Hepatocyte (in vitro differentiated cells): ENCODE results near the gene KRT27. TPM values are rescaled to one million over a fixed set of nuclear protein-coding genes. Genes with fewer than 3 reads are reported as not detected.

ENCODE experiments used
- DNase-seq: peaks from one replicate; pipeline ENCODE4 v3.0.0-alpha.2; 2016; ENCODE audit warnings: low spot score
- H2AFZ ChIP-seq: fragments of 200-600 bp; sonication (generic); 2 replicates; pipeline ENCODE4 v1.6.0; 2016; ENCODE audit warnings: antibody characterized with exemption, mild to moderate bottlenecking
- H3K27ac ChIP-seq: fragments of 200-600 bp; sonication (generic); 2 replicates; pipeline ENCODE4 v1.5.1; 2016; ENCODE audit warnings: mild to moderate bottlenecking
- H3K27me3 ChIP-seq: fragments of 200-600 bp; sonication (generic); 2 replicates; pipeline ENCODE4 v1.6.1; 2016
- H3K36me3 ChIP-seq: fragments of 200-600 bp; sonication (generic); replicated peaks from 2 replicates; pipeline ENCODE4 v1.5.1; 2016; ENCODE audit warnings: low read depth; ENCODE audit not compliant: insufficient read depth
- H3K4me1 ChIP-seq: fragments of 200-600 bp; sonication (generic); 2 replicates; pipeline ENCODE4 v1.5.1; 2016; ENCODE audit warnings: mild to moderate bottlenecking, moderate library complexity; ENCODE audit not compliant: insufficient read depth
- H3K4me2 ChIP-seq: fragments of 200-600 bp; sonication (generic); 2 replicates; pipeline ENCODE4 v1.6.0; 2016
- H3K4me3 ChIP-seq: fragments of 200-600 bp; sonication (generic); 2 replicates; pipeline ENCODE4 v1.5.1; 2016; ENCODE audit warnings: mild to moderate bottlenecking
- H3K79me2 ChIP-seq: fragments of 200-600 bp; sonication (generic); 2 replicates; pipeline ENCODE4 v1.6.0; 2017; ENCODE audit warnings: mild to moderate bottlenecking
- H3K9me2 ChIP-seq: fragments of 200-600 bp; sonication (generic); replicated peaks from 2 replicates; pipeline ENCODE4 v1.6.0; 2017; ENCODE audit warnings: mild to moderate bottlenecking; ENCODE audit not compliant: insufficient read depth
- H3K9me3 ChIP-seq: fragments of 200-600 bp; sonication (generic); 2 replicates; pipeline ENCODE4 v1.5.1; 2016; ENCODE audit warnings: low read depth, mild to moderate bottlenecking
- H4K20me1 ChIP-seq: fragments of 200-600 bp; sonication (generic); 2 replicates; pipeline ENCODE4 v1.6.0; 2016; ENCODE audit warnings: mild to moderate bottlenecking; ENCODE audit not compliant: insufficient read depth, poor library complexity, severe bottlenecking
- EZH2 ChIP-seq: fragments of 200-600 bp; sonication (generic); IDR thresholded peaks from 2 replicates; pipeline ENCODE4 v1.6.1; 2016; ENCODE audit warnings: antibody characterized with exemption, mild to moderate bottlenecking, borderline replicate concordance
- EZH2phosphoT487 ChIP-seq: fragments of 200-600 bp; sonication (generic); IDR thresholded peaks from one replicate; pipeline ENCODE4 v1.6.1; 2018; ENCODE audit warnings: antibody characterized with exemption, mild to moderate bottlenecking, low read depth, moderate library complexity; ENCODE audit not compliant: unreplicated experiment, severe bottlenecking
- WGBS: methylation state at CpG from one replicate; pipeline ENCODE4 v1.1.6; 2016; ENCODE audit warnings: low lambda C conversion rate; ENCODE audit errors: missing lambda C conversion rate; 5-methylcytosine and 5-hydroxymethylcytosine counted together
- polyA plus RNA-seq: library from polyadenylated mRNA; unstranded; fragments of >200 nt; fragmentation: Nextera tagmentation; extraction: Ambion mirVana; gene quantifications from 2 replicates; pipeline ENCODE4 v1.2.1, GENCODE V29; 2016
- total RNA-seq: library from RNA; depleted of rRNA; stranded (reverse); fragments of >200 nt; gene quantifications from 2 replicates; pipeline ENCODE4 v1.2.3, GENCODE V29; 2014
- TF ChIP-seq, protein P1 (sequence below): fragments of 200-600 bp; sonication (generic); IDR thresholded peaks from 2 replicates; pipeline ENCODE4 v1.5.1; 2016; ENCODE audit warnings: antibody characterized with exemption, mild to moderate bottlenecking; ENCODE audit not compliant: poor library complexity

KRT27 gene
- total and polyA plus RNA-seq, 2 experiments from 2014 or later, result not detected

DNA sequence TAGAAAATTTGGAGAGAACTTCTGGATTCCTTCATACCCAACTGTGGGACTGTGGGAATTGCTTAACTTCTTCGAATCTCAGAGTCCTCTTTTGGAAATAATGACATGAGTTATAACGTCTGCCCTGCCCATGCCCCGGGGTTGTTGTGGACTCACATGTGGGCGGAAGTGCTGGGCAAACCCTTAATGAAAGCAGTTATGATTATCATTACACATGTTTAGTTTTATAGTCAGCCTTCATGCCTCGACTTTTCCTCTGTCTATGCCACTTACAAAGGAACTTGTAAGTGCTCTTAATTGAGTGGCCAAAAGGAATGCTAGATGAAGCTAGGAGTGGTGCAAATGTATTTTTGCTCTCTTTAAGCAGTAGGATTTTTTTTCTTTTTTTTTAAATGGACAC lies 3.9 kb downstream of the KRT27 start:
- Histone ChIP-seq H3K27ac (no peak overlapping the region), H3K4me2 (no peak overlapping the region), H3K36me3 (no peaks in the 10 kb centered on the region), H2AFZ (no peak overlapping the region), H4K20me1 (no peaks in the 10 kb centered on the region), H3K79me2 (no peaks in the 10 kb centered on the region), H3K4me1 (no peaks in the 10 kb centered on the region), H3K9me3 (no peaks in the 10 kb centered on the region), H3K9me2 (no peaks in the 10 kb centered on the region), H3K4me3 (no peak overlapping the region), H3K27me3 (peaks cover 6% of the 10 kb centered on the region)
- 79% methylated on average over 5 of the region's 5 CpGs for WGBS
- DNase-seq, result no peak
- TF ChIP-seq EZH2phosphoT487 (no peak), EZH2 (no peak)
- TF ChIP-seq, protein P1, sequence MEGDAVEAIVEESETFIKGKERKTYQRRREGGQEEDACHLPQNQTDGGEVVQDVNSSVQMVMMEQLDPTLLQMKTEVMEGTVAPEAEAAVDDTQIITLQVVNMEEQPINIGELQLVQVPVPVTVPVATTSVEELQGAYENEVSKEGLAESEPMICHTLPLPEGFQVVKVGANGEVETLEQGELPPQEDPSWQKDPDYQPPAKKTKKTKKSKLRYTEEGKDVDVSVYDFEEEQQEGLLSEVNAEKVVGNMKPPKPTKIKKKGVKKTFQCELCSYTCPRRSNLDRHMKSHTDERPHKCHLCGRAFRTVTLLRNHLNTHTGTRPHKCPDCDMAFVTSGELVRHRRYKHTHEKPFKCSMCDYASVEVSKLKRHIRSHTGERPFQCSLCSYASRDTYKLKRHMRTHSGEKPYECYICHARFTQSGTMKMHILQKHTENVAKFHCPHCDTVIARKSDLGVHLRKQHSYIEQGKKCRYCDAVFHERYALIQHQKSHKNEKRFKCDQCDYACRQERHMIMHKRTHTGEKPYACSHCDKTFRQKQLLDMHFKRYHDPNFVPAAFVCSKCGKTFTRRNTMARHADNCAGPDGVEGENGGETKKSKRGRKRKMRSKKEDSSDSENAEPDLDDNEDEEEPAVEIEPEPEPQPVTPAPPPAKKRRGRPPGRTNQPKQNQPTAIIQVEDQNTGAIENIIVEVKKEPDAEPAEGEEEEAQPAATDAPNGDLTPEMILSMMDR, result no peak

DNA sequence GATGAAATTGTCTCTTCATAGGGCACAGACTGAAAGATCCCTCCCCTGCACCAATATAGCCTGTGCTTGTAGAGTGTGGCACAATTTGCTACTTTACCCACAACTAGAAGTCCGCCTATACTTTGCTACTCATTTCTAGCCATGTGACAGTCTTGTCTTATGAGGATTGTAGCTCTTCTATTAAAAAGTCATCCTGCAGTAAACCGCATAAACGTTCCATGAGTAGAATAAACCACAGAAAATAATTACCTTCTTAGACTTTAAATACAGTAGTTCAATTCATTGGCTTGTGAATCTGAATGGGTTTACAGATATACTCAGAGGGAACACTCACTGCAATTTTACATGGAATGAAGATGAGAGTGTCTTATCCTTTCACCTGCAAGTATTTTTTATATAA lies 4.4 kb downstream of the KRT27 start:
- H3K27me3 ChIP-seq, result peaks cover 6% of the 10 kb centered on the region

DNA sequence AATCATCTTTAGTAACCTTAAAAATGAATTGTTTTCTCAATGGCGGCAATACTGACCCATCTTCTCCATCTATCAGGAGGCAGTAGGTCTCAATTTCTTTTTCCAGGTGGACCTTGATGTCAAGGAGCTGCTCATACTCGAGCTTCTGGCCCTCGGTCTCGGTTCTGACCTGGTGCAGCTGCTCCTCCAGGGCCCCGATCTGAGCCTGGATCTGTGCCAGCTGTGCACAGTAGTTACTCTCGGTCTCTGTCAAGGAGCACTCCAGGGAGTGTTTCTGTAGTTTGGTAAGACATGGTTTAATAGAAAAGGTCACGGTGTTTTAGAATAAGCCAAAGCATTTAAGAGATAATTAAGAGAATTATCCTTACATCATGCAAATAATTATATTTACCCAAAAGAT lies 4.9 kb downstream of the KRT27 start:
- no peaks in the 10 kb centered on the region for H4K20me1 ChIP-seq
- H3K9me2 ChIP-seq, result no peaks in the 10 kb centered on the region
- 77% methylated on average over 7 of the region's 7 CpGs for WGBS
- no peaks in the 10 kb centered on the region for H3K36me3 ChIP-seq
- no peak for DNase-seq
- H3K27ac ChIP-seq, result no peak overlapping the region
- no peak overlapping the region for H3K4me2 ChIP-seq
- no peak overlapping the region for H3K4me3 ChIP-seq
- TF ChIP-seq, protein P1, result no peak
- TF ChIP-seq EZH2, result no peak
- peaks cover 6% of the 10 kb centered on the region for H3K27me3 ChIP-seq
- H3K4me1 ChIP-seq, result no peaks in the 10 kb centered on the region
- no peaks in the 10 kb centered on the region for H3K79me2 ChIP-seq
- H2AFZ ChIP-seq, result no peak overlapping the region
- no peaks in the 10 kb centered on the region for H3K9me3 ChIP-seq

More for the DNA sequence above, 4.4 kb downstream of the KRT27 start:
- no peak overlapping the region for H3K4me3 ChIP-seq
- H3K9me3 ChIP-seq, result no peaks in the 10 kb centered on the region
- H3K4me2 ChIP-seq, result no peak overlapping the region
- WGBS, result 89% methylated on average over 3 of the region's 3 CpGs
- TF ChIP-seq, protein P1, result no peak
- TF ChIP-seq EZH2 (no peak), EZH2phosphoT487 (no peak)
- no peaks in the 10 kb centered on the region for H3K79me2 ChIP-seq
- H3K4me1 ChIP-seq, result no peaks in the 10 kb centered on the region
- H4K20me1 ChIP-seq, result no peaks in the 10 kb centered on the region
- no peak overlapping the region for H3K27ac ChIP-seq
- no peaks in the 10 kb centered on the region for H3K9me2 ChIP-seq
- H3K36me3 ChIP-seq, result no peaks in the 10 kb centered on the region
- no peak for DNase-seq
- H2AFZ ChIP-seq, result no peak overlapping the region

DNA sequence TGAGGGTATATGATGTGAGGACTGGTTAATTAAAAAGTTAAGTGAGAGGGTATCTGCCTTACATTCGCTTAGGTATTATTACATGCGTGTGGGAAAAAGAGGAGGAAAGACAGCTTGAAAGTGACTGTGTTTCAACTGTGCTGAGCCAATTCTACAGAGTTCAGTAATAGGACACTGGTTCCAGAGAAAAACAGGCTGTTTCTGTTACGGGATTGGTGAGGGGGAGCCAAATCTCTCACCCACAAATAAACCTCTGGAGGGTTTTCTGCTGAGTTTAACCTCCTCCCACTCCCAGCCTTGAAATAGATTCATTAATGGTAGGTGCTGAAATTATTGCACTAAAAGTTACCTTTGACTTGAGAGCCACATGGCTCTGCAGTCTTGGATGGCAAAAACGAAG lies 6.4 kb downstream of the KRT27 start:
- H3K79me2 ChIP-seq, result no peaks in the 10 kb centered on the region
- WGBS, result 84% methylated on average over 4 of the region's 4 CpGs
- H3K9me2 ChIP-seq, result no peaks in the 10 kb centered on the region
- H3K9me3 ChIP-seq, result no peaks in the 10 kb centered on the region
- H4K20me1 ChIP-seq, result no peaks in the 10 kb centered on the region
- no peaks in the 10 kb centered on the region for H3K36me3 ChIP-seq
- H3K27ac ChIP-seq, result no peak overlapping the region
- H3K4me3 ChIP-seq, result no peak overlapping the region
- TF ChIP-seq EZH2phosphoT487 (no peak), EZH2 (no peak)
- TF ChIP-seq, protein P1, result no peak
- no peak overlapping the region for H3K4me2 ChIP-seq
- peaks cover 11% of the 10 kb centered on the region for H3K27me3 ChIP-seq
- DNase-seq, result no peak
- no peaks in the 10 kb centered on the region for H3K4me1 ChIP-seq
- H2AFZ ChIP-seq, result no peak overlapping the region
